DND-41 (cell line): Measurements from ENCODE around the gene DOC2A.

Experiments
- EZH2 ChIP-seq: IDR thresholded peaks from 3 replicates; pipeline ENCODE4 v1.6.1; 2012; ENCODE audit warnings: borderline replicate concordance, low read depth, mild to moderate bottlenecking, moderate library complexity, low read length, inconsistent platforms; ENCODE audit not compliant: severe bottlenecking
- TF ChIP-seq, protein P1 (sequence below): IDR thresholded peaks from 2 replicates; pipeline ENCODE4 v1.5.1; 2012; ENCODE audit warnings: borderline replicate concordance, low read length, moderate library complexity, mild to moderate bottlenecking; ENCODE audit not compliant: poor library complexity, severe bottlenecking; ENCODE audit errors: extremely low read depth

DNA sequence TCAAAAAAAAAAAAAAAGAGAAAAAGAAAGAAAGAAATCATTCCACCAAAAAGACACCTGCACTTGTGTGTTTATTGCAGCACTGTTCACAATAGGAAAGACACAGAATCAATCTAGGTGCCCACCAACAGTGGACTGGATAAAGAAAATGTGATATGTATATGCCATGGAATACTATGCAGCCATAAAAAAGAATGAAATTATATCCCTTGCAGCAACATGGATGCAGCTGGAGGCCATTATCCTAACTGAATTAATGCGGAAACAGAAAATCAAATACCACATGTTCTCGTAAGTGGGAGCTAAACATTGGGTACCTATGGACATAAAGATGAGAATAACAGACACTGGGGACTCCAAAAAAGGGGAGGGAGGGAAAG, 6.4 kb upstream of the DOC2A start:
- TF ChIP-seq, protein P1, sequence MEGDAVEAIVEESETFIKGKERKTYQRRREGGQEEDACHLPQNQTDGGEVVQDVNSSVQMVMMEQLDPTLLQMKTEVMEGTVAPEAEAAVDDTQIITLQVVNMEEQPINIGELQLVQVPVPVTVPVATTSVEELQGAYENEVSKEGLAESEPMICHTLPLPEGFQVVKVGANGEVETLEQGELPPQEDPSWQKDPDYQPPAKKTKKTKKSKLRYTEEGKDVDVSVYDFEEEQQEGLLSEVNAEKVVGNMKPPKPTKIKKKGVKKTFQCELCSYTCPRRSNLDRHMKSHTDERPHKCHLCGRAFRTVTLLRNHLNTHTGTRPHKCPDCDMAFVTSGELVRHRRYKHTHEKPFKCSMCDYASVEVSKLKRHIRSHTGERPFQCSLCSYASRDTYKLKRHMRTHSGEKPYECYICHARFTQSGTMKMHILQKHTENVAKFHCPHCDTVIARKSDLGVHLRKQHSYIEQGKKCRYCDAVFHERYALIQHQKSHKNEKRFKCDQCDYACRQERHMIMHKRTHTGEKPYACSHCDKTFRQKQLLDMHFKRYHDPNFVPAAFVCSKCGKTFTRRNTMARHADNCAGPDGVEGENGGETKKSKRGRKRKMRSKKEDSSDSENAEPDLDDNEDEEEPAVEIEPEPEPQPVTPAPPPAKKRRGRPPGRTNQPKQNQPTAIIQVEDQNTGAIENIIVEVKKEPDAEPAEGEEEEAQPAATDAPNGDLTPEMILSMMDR, result no peak
- TF ChIP-seq EZH2, result no peak
